ENCODE measurements around the gene IMPDH1. TPM values are rescaled to one million over a fixed set of nuclear protein-coding genes. Genes with fewer than 3 reads are reported as not detected.

The IMPDH1 gene
- total RNA-seq, 2 donors from 2014 or later, result 48.2 to 91.6 TPM

- TF ChIP-seq CTCF (IDR thresholded peaks at IDR 0.05) (no peak), POLR2AphosphoS5 (IDR thresholded peaks at IDR 0.05) (no peak), POLR2A (IDR thresholded peaks at IDR 0.05) (no peak)
- Histone ChIP-seq H3K4me1 (replicated peaks) (no peaks in the 10 kb centered on the region), H3K9me3 (no peaks in the 10 kb centered on the region), H3K4me3 (no peak overlapping the region), H3K27me3 (replicated peaks; ENCODE audit: insufficient read depth) (no peaks in the 10 kb centered on the region), H3K27ac (no peak overlapping the region), H3K36me3 (no peaks in the 10 kb centered on the region)
- 61% methylated on average over 4 of the region's 4 CpGs for WGBS
- no peak for DNase-seq (ENCODE audit: low spot score)
- intact Hi-C loops (cut with DNase I), result no loop called here
Measured at GRCh38 chr7:128415217-128415785, 5.5 kb upstream of the IMPDH1 start.

GRCh38 chr7:128410451-128410753, 620 bp upstream of the IMPDH1 start:
- DNase-seq (ENCODE audit: low spot score), result no peak
- intact Hi-C loops (cut with DNase I), result no loop called here
- TF ChIP-seq POLR2AphosphoS5 (IDR thresholded peaks at IDR 0.05) (peak; percentile 13), POLR2A (IDR thresholded peaks at IDR 0.05) (no peak)

GRCh38 chr7:128408709-128409595, 830 bp downstream of the IMPDH1 start:
- Histone ChIP-seq H3K27ac (peak overlapping the region; percentile 89 to 93), H3K27me3 (replicated peaks; ENCODE audit: insufficient read depth) (no peaks in the 10 kb centered on the region), H3K9me3 (no peaks in the 10 kb centered on the region), H3K4me3 (peak overlapping the region; percentile 63 to 80), H3K4me1 (replicated peaks) (peaks cover 24% of the 10 kb centered on the region), H3K36me3 (no peaks in the 10 kb centered on the region)
- no peak for DNase-seq (ENCODE audit: low spot score)
- WGBS, result 27% methylated on average over 25 of the region's 25 CpGs
- TF ChIP-seq POLR2A (IDR thresholded peaks at IDR 0.05) (no peak), CTCF (IDR thresholded peaks at IDR 0.05) (no peak), POLR2AphosphoS5 (IDR thresholded peaks at IDR 0.05) (no peak)
- intact Hi-C loops (cut with DNase I), result loop anchor here (10.0 kb wide), 1 partner anchor 46 kb away; the partner anchor contains the start of gene HILPDA

More at GRCh38 chr7:128410451-128410753, 620 bp upstream of the IMPDH1 start:
- peaks cover 12% of the 10 kb centered on the region for H3K4me1 ChIP-seq (replicated peaks)
- H3K36me3 ChIP-seq, result no peaks in the 10 kb centered on the region
- H3K9me3 ChIP-seq, result no peaks in the 10 kb centered on the region
- H3K4me3 ChIP-seq, result peak overlapping the region; percentile 63 to 80
- no peaks in the 10 kb centered on the region for H3K27me3 ChIP-seq (replicated peaks; ENCODE audit: insufficient read depth)
- WGBS, result 2% methylated on average over 6 of the region's 6 CpGs
- H3K27ac ChIP-seq, result peak overlapping the region; percentile 89 to 93

- H3K9me3 ChIP-seq, result no peaks in the 10 kb centered on the region
- no peak for DNase-seq (ENCODE audit: low spot score)
- peaks cover 24% of the 10 kb centered on the region for H3K4me1 ChIP-seq (replicated peaks)
- peak overlapping the region; percentile 30 to 31 for H3K27ac ChIP-seq
- 63% methylated on average over 11 of the region's 11 CpGs for WGBS
- TF ChIP-seq POLR2AphosphoS5 (IDR thresholded peaks at IDR 0.05), result no peak
- no peak for TF ChIP-seq POLR2A (IDR thresholded peaks at IDR 0.05)
- no peak for TF ChIP-seq CTCF (IDR thresholded peaks at IDR 0.05)
- H3K4me3 ChIP-seq, result no peak overlapping the region
- intact Hi-C loops (cut with DNase I), result loop anchor here (10.0 kb wide), 1 partner anchor 47 kb away; the partner anchor contains the start of gene HILPDA
- H3K27me3 ChIP-seq (replicated peaks; ENCODE audit: insufficient read depth), result no peaks in the 10 kb centered on the region
- no peaks in the 10 kb centered on the region for H3K36me3 ChIP-seq
Measured at GRCh38 chr7:128407751-128408708, 1.8 kb downstream of the IMPDH1 start.

GRCh38 chr7:128407233-128407589, 2.6 kb downstream of the IMPDH1 start:
- Histone ChIP-seq H3K27me3 (replicated peaks; ENCODE audit: insufficient read depth) (no peaks in the 10 kb centered on the region), H3K4me3 (no peak overlapping the region), H3K36me3 (no peaks in the 10 kb centered on the region), H3K27ac (peak overlapping the region in 1 of 2 donors; percentile 31), H3K9me3 (no peaks in the 10 kb centered on the region), H3K4me1 (replicated peaks) (peaks cover 24% of the 10 kb centered on the region)
- WGBS, result 72% methylated on average over 7 of the region's 7 CpGs
- TF ChIP-seq POLR2A (IDR thresholded peaks at IDR 0.05) (no peak), POLR2AphosphoS5 (IDR thresholded peaks at IDR 0.05) (no peak), CTCF (IDR thresholded peaks at IDR 0.05) (no peak)
- DNase-seq (ENCODE audit: low spot score), result no peak
- intact Hi-C loops (cut with DNase I), result loop anchor here (10.0 kb wide), 1 partner anchor 48 kb away; the partner anchor contains the start of gene HILPDA
